Parathyroid adenoma (tissue), 2 donors: ENCODE data around the gene LHX1.

ENCODE experiments used
- H2AFZ ChIP-seq: fragments of 300-600 bp; sonication (generic); one replicate; pipeline ENCODE4 v1.7.0; 2017; ENCODE audit warnings: antibody characterized with exemption, mild to moderate bottlenecking
- H3K27ac ChIP-seq: fragments of 300-600 bp; sonication (generic); one replicate; pipeline ENCODE4 v1.7.0; 2017
- H3K27me3 ChIP-seq: fragments of 300-600 bp; sonication (generic); one replicate; pipeline ENCODE4 v1.7.0; 2017; ENCODE audit warnings: low read length; ENCODE audit not compliant: control insufficient read depth, insufficient read depth
- H3K36me3 ChIP-seq: fragments of 300-600 bp; sonication (generic); one replicate; pipeline ENCODE4 v1.7.0; 2017; ENCODE audit warnings: low read length; ENCODE audit not compliant: control insufficient read depth, insufficient read depth
- H3K4me1 ChIP-seq: fragments of 300-600 bp; sonication (generic); one replicate; pipeline ENCODE4 v1.7.0; 2017; ENCODE audit warnings: control low read depth
- H3K4me2 ChIP-seq: fragments of 300-600 bp; sonication (generic); one replicate; pipeline ENCODE4 v1.7.0; 2017; ENCODE audit warnings: low read length
- H3K4me3 ChIP-seq: fragments of 300-600 bp; sonication (generic); one replicate; pipeline ENCODE4 v1.7.0; 2017; ENCODE audit warnings: low read depth, low read length
- H3K79me2 ChIP-seq: fragments of 300-600 bp; sonication (generic); one replicate; pipeline ENCODE4 v1.7.0; 2017; ENCODE audit warnings: control low read depth
- H3K9ac ChIP-seq: fragments of 300-600 bp; sonication (generic); one replicate; pipeline ENCODE4 v1.7.0; 2017; ENCODE audit warnings: mild to moderate bottlenecking
- H3K9me3 ChIP-seq: fragments of 300-600 bp; sonication (generic); one replicate; pipeline ENCODE4 v1.7.0; 2017; ENCODE audit warnings: low read length; ENCODE audit not compliant: control insufficient read depth
- TF ChIP-seq, protein P1 (sequence below): fragments of 300-600 bp; sonication (generic); IDR thresholded peaks from one replicate; pipeline ENCODE4 v1.7.0; 2017; ENCODE audit warnings: antibody characterized with exemption, mild to moderate bottlenecking
- donor health status: primary hyperparathyroidism.

Gene LHX1

GRCh38 chr17:36921095-36921851 is 16.0 kb upstream of the LHX1 start:
- H3K27me3 ChIP-seq, result no peaks in the 10 kb centered on the region
- no peak overlapping the region for H2AFZ ChIP-seq
- no peaks in the 10 kb centered on the region for H3K4me1 ChIP-seq
- H3K36me3 ChIP-seq, result no peaks in the 10 kb centered on the region
- TF ChIP-seq, protein P1, sequence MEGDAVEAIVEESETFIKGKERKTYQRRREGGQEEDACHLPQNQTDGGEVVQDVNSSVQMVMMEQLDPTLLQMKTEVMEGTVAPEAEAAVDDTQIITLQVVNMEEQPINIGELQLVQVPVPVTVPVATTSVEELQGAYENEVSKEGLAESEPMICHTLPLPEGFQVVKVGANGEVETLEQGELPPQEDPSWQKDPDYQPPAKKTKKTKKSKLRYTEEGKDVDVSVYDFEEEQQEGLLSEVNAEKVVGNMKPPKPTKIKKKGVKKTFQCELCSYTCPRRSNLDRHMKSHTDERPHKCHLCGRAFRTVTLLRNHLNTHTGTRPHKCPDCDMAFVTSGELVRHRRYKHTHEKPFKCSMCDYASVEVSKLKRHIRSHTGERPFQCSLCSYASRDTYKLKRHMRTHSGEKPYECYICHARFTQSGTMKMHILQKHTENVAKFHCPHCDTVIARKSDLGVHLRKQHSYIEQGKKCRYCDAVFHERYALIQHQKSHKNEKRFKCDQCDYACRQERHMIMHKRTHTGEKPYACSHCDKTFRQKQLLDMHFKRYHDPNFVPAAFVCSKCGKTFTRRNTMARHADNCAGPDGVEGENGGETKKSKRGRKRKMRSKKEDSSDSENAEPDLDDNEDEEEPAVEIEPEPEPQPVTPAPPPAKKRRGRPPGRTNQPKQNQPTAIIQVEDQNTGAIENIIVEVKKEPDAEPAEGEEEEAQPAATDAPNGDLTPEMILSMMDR, result no peak
- H3K27ac ChIP-seq, result no peak overlapping the region
- no peaks in the 10 kb centered on the region for H3K79me2 ChIP-seq
- H3K9me3 ChIP-seq, result no peaks in the 10 kb centered on the region
- no peak overlapping the region for H3K4me2 ChIP-seq
- H3K9ac ChIP-seq, result no peak overlapping the region
- no peak overlapping the region for H3K4me3 ChIP-seq

GRCh38 chr17:36922175-36922574 is 15.1 kb upstream of the LHX1 start:
- no peaks in the 10 kb centered on the region for H3K79me2 ChIP-seq
- H3K36me3 ChIP-seq, result no peaks in the 10 kb centered on the region
- no peak overlapping the region for H3K27ac ChIP-seq
- H3K4me3 ChIP-seq, result no peak overlapping the region
- H3K27me3 ChIP-seq, result no peaks in the 10 kb centered on the region
- H3K9me3 ChIP-seq, result no peaks in the 10 kb centered on the region
- no peak overlapping the region for H2AFZ ChIP-seq
- H3K4me1 ChIP-seq, result no peaks in the 10 kb centered on the region
- no peak overlapping the region for H3K9ac ChIP-seq
- TF ChIP-seq, protein P1, result no peak
- no peak overlapping the region for H3K4me2 ChIP-seq

GRCh38 chr17:36923814-36924221 is 13.5 kb upstream of the LHX1 start:
- H3K4me2 ChIP-seq, result no peak overlapping the region
- H3K4me1 ChIP-seq, result no peaks in the 10 kb centered on the region
- H3K4me3 ChIP-seq, result no peak overlapping the region
- H3K9me3 ChIP-seq, result no peaks in the 10 kb centered on the region
- no peak overlapping the region for H3K27ac ChIP-seq
- TF ChIP-seq, protein P1, result no peak
- H3K27me3 ChIP-seq, result no peaks in the 10 kb centered on the region
- H3K9ac ChIP-seq, result no peak overlapping the region
- no peaks in the 10 kb centered on the region for H3K36me3 ChIP-seq
- no peak overlapping the region for H2AFZ ChIP-seq
- no peaks in the 10 kb centered on the region for H3K79me2 ChIP-seq

GRCh38 chr17:36926226-36926625 is 11.0 kb upstream of the LHX1 start:
- H3K4me3 ChIP-seq, result no peak overlapping the region
- TF ChIP-seq, protein P1, result no peak
- no peak overlapping the region for H3K9ac ChIP-seq
- H3K27me3 ChIP-seq, result peaks cover under 1% of the 10 kb centered on the region
- H3K36me3 ChIP-seq, result no peaks in the 10 kb centered on the region
- H3K4me1 ChIP-seq, result no peaks in the 10 kb centered on the region
- no peak overlapping the region for H3K27ac ChIP-seq
- no peak overlapping the region for H3K4me2 ChIP-seq
- no peak overlapping the region for H2AFZ ChIP-seq
- no peaks in the 10 kb centered on the region for H3K9me3 ChIP-seq
- no peaks in the 10 kb centered on the region for H3K79me2 ChIP-seq

- Histone ChIP-seq H3K4me3 (no peak overlapping the region), H3K79me2 (no peaks in the 10 kb centered on the region), H2AFZ (no peak overlapping the region), H3K9ac (no peak overlapping the region), H3K9me3 (no peaks in the 10 kb centered on the region), H3K36me3 (no peaks in the 10 kb centered on the region), H3K27me3 (peaks cover 5% of the 10 kb centered on the region), H3K4me2 (no peak overlapping the region), H3K27ac (no peak overlapping the region), H3K4me1 (no peaks in the 10 kb centered on the region)
- TF ChIP-seq, protein P1, result no peak
Observed at GRCh38 chr17:36926701-36927100, 10.6 kb upstream of the LHX1 start.
